Activated naive CD8-positive, alpha-beta T cell (primary cell): ENCODE data around the gene TRIM32.

Experiments
- H3K27ac Mint-ChIP-seq: one replicate; pipeline ENCODE4 v1.8.0; 2021; ENCODE audit warnings: mixed read lengths
- H3K27me3 Mint-ChIP-seq: one replicate; pipeline ENCODE4 v1.8.0; 2021; ENCODE audit warnings: mixed read lengths
- H3K36me3 Mint-ChIP-seq: one replicate; pipeline ENCODE4 v1.8.0; 2021; ENCODE audit warnings: mixed read lengths
- H3K4me1 Mint-ChIP-seq: one replicate; pipeline ENCODE4 v1.8.0; 2021; ENCODE audit warnings: low read depth, mixed read lengths
- H3K4me3 Mint-ChIP-seq: one replicate; pipeline ENCODE4 v1.8.0; 2021; ENCODE audit warnings: mild to moderate bottlenecking, mixed read lengths
- H3K9me3 Mint-ChIP-seq: one replicate; pipeline ENCODE4 v1.8.0; 2021; ENCODE audit warnings: low read depth, mixed read lengths

Gene TRIM32

DNA sequence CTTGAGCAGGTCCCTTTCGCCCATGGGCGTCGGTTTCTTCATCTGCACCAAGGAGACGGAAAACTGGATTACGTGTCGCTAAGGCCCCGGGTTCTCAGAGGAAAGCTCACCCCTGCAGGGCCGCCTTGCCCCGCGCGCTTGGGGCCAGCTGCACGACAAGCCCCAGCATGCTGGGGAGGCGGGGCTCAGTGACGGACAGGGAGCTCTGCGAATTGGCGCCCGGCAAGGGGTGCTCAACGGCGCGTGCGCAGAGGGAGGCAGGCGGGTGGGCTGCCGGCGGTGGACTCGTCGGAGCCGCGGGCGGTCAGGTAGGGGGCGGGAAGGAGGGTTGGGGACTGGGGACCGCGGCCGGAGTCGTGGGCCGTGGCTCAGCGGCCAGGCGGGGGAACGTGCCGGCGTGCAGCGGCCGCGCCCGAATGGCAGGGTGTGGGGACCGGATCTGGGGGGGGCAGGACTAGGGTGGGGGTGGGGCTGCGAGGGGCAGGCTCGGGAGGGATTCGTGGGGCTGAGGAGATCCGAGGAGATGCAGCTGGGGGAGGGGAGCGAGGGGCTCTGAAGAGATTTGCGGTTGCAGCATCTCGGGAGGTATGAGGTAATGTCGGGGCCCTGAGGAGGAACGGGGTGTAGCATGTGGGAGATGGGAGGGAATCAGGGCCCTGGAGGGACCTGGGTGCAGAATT is at the start of gene TRIM32:
Gene TRIM32, plus strand, starts transcription at position 232 of the 680 bp plus-strand sequence. CDS start 10,438 bp downstream, outside the sequence.
- Mint-ChIP-seq H3K27ac (peak within 1 kb of the TSS; percentile 88), H3K27me3 (no peaks in the 10 kb centered on the region), H3K9me3 (peaks cover 4% of the 10 kb centered on the region), H3K4me3 (peak within 1 kb of the TSS; percentile 90), H3K4me1 (peaks cover 70% of the 10 kb centered on the region), H3K36me3 (peaks cover 2% of the 10 kb centered on the region)

GRCh38 chr9:116639251-116639741 is 47.8 kb upstream of the TRIM32 start:
- Mint-ChIP-seq H3K27ac (no peak overlapping the region), H3K27me3 (no peaks in the 10 kb centered on the region), H3K4me1 (no peaks in the 10 kb centered on the region), H3K36me3 (peaks cover 24% of the 10 kb centered on the region), H3K4me3 (no peak overlapping the region), H3K9me3 (no peaks in the 10 kb centered on the region)

- H3K27ac Mint-ChIP-seq: no peak overlapping the region
- no peaks in the 10 kb centered on the region for H3K4me1 Mint-ChIP-seq
- peaks cover 27% of the 10 kb centered on the region for H3K36me3 Mint-ChIP-seq
- H3K4me3 Mint-ChIP-seq: no peak overlapping the region
- no peaks in the 10 kb centered on the region for H3K27me3 Mint-ChIP-seq
- H3K9me3 Mint-ChIP-seq: no peaks in the 10 kb centered on the region
These were observed 45.6 kb upstream of the TRIM32 start for GRCh38 chr9:116641292-116642059.

DNA sequence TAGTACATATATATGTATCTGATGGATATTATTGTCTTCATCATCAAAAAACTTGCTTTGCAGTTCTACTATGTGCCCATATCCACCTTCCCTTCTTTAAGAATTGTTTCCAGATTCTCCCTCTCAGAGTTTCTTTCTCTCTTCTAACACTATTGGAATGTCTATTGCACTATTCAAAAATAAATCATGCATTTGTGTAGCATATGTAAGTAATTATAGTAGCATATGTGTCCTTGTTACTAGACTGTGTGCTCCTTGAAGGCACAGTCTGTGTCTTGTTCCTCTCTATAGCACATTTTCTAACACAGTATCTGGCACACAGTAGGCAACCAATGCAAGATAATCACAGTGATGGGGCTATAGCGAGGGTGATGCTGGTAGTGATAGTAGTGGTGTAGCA is 43.4 kb upstream of the TRIM32 start:
- no peaks in the 10 kb centered on the region for H3K4me1 Mint-ChIP-seq
- H3K27me3 Mint-ChIP-seq: no peaks in the 10 kb centered on the region
- H3K9me3 Mint-ChIP-seq: no peaks in the 10 kb centered on the region
- H3K4me3 Mint-ChIP-seq: no peak overlapping the region
- peaks cover 17% of the 10 kb centered on the region for H3K36me3 Mint-ChIP-seq
- H3K27ac Mint-ChIP-seq: no peak overlapping the region

- Mint-ChIP-seq H3K27ac (no peak overlapping the region), H3K4me3 (no peak overlapping the region), H3K9me3 (no peaks in the 10 kb centered on the region), H3K27me3 (no peaks in the 10 kb centered on the region), H3K4me1 (no peaks in the 10 kb centered on the region), H3K36me3 (peaks cover 17% of the 10 kb centered on the region)
These were observed 42.9 kb upstream of the TRIM32 start for GRCh38 chr9:116644091-116644688.

DNA sequence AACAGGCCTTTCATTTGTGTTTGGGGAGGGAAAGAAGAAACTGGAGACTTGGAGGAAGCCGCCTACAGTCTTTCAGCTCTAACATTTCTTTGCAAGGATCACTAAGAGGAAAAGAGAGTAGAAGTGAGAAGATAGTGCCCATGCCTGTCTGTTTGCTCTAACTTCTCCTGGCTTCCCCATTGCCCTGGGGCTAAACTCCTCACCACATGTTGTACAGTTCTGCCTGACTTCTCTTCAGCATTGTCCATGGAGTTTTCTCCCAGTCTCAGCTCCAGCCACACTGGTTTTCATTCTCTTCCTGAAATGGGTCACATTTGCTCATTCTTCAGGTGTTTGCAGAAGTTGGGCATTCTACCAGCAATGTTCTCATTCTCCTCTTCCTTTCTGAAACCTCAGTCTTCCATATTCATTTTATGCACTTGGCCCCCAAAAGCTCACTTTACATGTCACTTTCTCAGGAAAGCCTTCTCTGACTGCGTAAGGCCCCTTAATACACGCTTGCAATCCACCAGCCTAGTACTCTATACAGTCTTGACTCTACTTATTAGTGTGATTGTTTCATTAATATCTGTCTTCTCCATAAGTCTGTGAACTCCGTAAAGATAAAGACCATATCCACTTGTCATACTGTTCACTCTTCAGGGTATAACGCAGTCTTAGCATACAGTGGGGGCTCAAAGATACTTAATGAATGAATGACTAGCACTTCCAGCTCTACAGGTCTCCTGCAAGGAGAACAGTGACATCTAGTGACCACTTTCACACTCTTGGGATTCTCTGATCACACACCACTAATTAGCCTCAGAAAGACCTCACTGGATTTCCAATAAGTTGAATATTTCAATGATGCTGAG is 40.2 kb upstream of the TRIM32 start:
- no peaks in the 10 kb centered on the region for H3K27me3 Mint-ChIP-seq
- H3K9me3 Mint-ChIP-seq: no peaks in the 10 kb centered on the region
- peaks cover 30% of the 10 kb centered on the region for H3K36me3 Mint-ChIP-seq
- H3K27ac Mint-ChIP-seq: no peak overlapping the region
- H3K4me3 Mint-ChIP-seq: no peak overlapping the region
- no peaks in the 10 kb centered on the region for H3K4me1 Mint-ChIP-seq

GRCh38 chr9:116647515-116647809 is 39.6 kb upstream of the TRIM32 start:
- no peaks in the 10 kb centered on the region for H3K4me1 Mint-ChIP-seq
- H3K4me3 Mint-ChIP-seq: no peak overlapping the region
- H3K27ac Mint-ChIP-seq: no peak overlapping the region
- H3K36me3 Mint-ChIP-seq: peaks cover 27% of the 10 kb centered on the region
- H3K27me3 Mint-ChIP-seq: no peaks in the 10 kb centered on the region
- no peaks in the 10 kb centered on the region for H3K9me3 Mint-ChIP-seq

GRCh38 chr9:116653348-116654058 is 33.6 kb upstream of the TRIM32 start:
- H3K4me3 Mint-ChIP-seq: no peak overlapping the region
- H3K4me1 Mint-ChIP-seq: no peaks in the 10 kb centered on the region
- no peaks in the 10 kb centered on the region for H3K9me3 Mint-ChIP-seq
- no peaks in the 10 kb centered on the region for H3K27me3 Mint-ChIP-seq
- H3K27ac Mint-ChIP-seq: no peak overlapping the region
- peaks cover 14% of the 10 kb centered on the region for H3K36me3 Mint-ChIP-seq

DNA sequence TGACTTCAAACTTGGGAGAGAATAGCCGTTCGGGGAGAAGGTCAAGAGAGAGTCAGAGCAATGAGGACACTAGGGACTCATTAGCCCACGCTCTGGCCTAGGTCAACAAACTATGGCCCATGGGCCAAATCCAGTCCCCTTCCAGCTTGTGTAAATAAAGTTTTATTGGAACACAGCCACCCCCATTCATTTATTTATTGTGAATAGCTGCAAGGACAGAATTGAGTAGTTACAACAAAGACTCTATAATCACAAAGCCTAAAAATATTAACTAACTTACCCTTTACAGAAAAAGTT is 33.1 kb upstream of the TRIM32 start:
- Mint-ChIP-seq H3K27ac (no peak overlapping the region), H3K4me3 (no peak overlapping the region), H3K4me1 (no peaks in the 10 kb centered on the region), H3K36me3 (peaks cover 14% of the 10 kb centered on the region), H3K9me3 (no peaks in the 10 kb centered on the region), H3K27me3 (no peaks in the 10 kb centered on the region)

GRCh38 chr9:116656501-116656971 is 30.6 kb upstream of the TRIM32 start:
- Mint-ChIP-seq H3K4me3 (no peak overlapping the region), H3K27me3 (no peaks in the 10 kb centered on the region), H3K9me3 (no peaks in the 10 kb centered on the region), H3K27ac (no peak overlapping the region), H3K36me3 (no peaks in the 10 kb centered on the region), H3K4me1 (no peaks in the 10 kb centered on the region)

DNA sequence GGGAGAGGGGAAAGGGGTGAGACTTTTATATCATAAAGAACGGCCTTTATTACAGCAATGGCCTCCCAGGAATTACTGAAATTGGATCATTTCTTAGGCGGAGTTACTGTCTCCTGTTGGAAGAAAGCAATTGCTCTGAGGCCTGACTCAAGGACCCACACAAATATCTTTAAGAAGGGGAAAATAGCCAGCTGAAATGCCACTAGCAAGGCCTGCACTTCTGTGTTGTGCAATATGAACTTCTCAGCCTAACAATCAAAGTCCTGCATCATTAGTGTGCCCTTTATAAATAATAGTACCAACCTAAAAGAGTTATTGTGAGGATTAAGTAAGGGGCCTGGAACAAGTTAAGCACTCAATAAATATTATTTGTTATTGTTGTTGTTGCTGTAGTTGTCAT is 30.1 kb upstream of the TRIM32 start:
- Mint-ChIP-seq H3K27me3 (no peaks in the 10 kb centered on the region), H3K27ac (no peak overlapping the region), H3K9me3 (no peaks in the 10 kb centered on the region), H3K4me1 (no peaks in the 10 kb centered on the region), H3K36me3 (no peaks in the 10 kb centered on the region), H3K4me3 (no peak overlapping the region)

DNA sequence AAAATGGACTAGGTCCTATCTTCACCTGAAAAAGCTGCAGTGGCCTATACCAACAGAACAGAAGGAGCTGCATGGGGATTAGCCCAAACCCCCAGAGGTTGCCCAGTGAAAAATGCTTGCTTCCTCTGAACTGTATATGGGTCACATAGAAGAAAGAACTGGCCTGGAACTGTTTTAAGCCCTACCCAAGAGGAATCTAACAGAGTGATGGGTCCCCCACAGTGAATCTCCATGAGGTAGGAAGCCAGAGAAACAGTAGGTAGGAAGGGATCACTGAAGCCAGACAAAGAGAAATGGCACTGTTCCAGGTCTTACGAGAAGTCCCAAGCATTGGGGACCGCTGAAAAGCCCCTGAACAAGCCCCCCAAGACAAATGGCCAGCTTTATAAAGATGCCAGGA is 28.8 kb upstream of the TRIM32 start:
- Mint-ChIP-seq H3K9me3 (no peaks in the 10 kb centered on the region), H3K27me3 (no peaks in the 10 kb centered on the region), H3K27ac (no peak overlapping the region), H3K36me3 (no peaks in the 10 kb centered on the region), H3K4me3 (no peak overlapping the region), H3K4me1 (no peaks in the 10 kb centered on the region)

DNA sequence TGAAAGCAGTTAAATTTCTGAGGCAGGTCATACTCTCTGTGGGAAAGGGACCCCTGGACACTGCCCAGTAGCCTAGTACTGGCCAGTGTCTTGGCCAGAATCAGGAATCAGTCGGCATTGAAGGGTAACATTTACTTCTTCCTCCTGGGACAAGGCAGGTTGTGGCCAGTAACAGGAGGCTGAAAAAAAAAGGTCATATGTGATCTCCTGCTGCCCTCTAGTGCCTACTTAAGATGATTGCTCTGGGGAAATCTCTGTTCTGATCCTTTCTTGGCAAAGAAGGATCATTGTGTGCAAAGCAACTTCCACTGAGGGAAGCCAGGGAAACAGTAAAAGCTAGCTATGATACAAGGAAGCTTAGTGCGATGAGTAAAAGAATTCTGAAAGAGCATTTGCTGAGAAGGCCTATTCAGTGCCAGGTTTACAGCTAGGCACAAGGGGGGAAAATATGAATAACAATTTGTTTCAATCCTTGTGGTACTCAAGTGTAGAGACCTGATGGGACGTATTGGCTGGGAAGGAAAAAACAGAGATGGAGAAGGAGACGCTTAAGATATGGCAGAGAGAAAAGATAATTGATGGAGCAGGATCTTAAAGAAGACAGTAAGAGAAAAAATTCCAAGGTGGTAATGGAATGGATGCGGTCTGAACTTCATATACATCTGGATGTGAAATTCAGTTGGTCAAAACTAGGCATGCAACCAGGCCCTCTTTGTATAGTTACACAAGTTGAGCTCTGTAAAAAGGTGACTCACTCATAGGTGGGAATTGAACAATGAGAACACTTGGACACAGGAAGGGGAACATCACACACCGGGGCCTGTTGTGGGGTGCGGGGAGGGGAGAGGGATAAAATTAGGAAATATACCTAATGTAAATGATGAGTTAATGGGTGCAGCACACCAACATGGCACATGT is 25.8 kb upstream of the TRIM32 start:
- Mint-ChIP-seq H3K36me3 (no peaks in the 10 kb centered on the region), H3K27me3 (no peaks in the 10 kb centered on the region), H3K4me1 (no peaks in the 10 kb centered on the region), H3K9me3 (no peaks in the 10 kb centered on the region), H3K27ac (no peak overlapping the region), H3K4me3 (no peak overlapping the region)
